Prostate gland (tissue), 2 donors: ENCODE data around the gene ANKMY1. TPM values are rescaled to one million over a fixed set of nuclear protein-coding genes. Genes with fewer than 3 reads are reported as not detected.

ENCODE experiments used
- DNase-seq: peaks from one replicate; pipeline ENCODE4 v3.0.0-alpha.2; 2019; ENCODE audit warnings: low spot score
- H3K27ac ChIP-seq, 2 donors: fragments of 200-600 bp; sonication (generic); 2 replicates each; pipeline ENCODE4 v1.5.1; 2017 to 2019
- H3K27me3 ChIP-seq: fragments of 200-600 bp; sonication (generic); replicated peaks from 2 replicates; pipeline ENCODE4 v1.5.1; 2019; ENCODE audit not compliant: insufficient read depth
- H3K36me3 ChIP-seq, 2 donors: fragments of 200-600 bp; sonication (generic); 1 replicate in 1 of 2; 2 replicates in 1 of 2; pipeline versions ENCODE4 v1.5.1 to v1.8.1; 2017 to 2019
- H3K4me1 ChIP-seq: fragments of 200-600 bp; sonication (generic); replicated peaks from 2 replicates; pipeline ENCODE4 v1.5.1; 2019
- H3K4me3 ChIP-seq, 2 donors: fragments of 200-600 bp; sonication (generic); 2 replicates each; pipeline ENCODE4 v1.5.1; 2017 to 2019
- H3K9me3 ChIP-seq: fragments of 200-600 bp; sonication (generic); 2 replicates; pipeline ENCODE4 v1.5.1; 2017
- POLR2A ChIP-seq: fragments of 450-650 bp; IDR thresholded peaks from one replicate; pipeline ENCODE4 v1.6.1; 2016; ENCODE audit warnings: antibody characterized with exemption, mild to moderate bottlenecking
- POLR2AphosphoS5 ChIP-seq: sonication (generic); formaldehyde crosslinking; IDR thresholded peaks from one replicate; pipeline ENCODE4 v1.6.1; 2017; ENCODE audit warnings: antibody characterized with exemption
- WGBS: methylation state at CpG from one replicate; pipeline ENCODE4 v1.1.5; 2018; 5-methylcytosine and 5-hydroxymethylcytosine counted together
- intact Hi-C: fragments of 100-400 bp; cut with DNase I; formaldehyde crosslinking; loops from one replicate; pipeline ENCODE4 v1.14.2; 2022
- total RNA-seq, 2 donors: library from RNA; depleted of rRNA; stranded (reverse); fragments of >200 nt; gene quantifications; one replicate each; pipeline ENCODE4 v1.1.0, GENCODE V29; 2016
- TF ChIP-seq, protein P1 (sequence below), 4 experiments: fragments of 200-600 bp in 2 of 4; fragments of 450-650 bp in 2 of 4; sonication (generic) in 2 of 4; IDR thresholded peaks; 1 replicate in 3 of 4; 2 replicates in 1 of 4; pipeline ENCODE4 v1.5.1; 2016 to 2019; ENCODE audit warnings: antibody characterized with exemption in 4 of 4, mild to moderate bottlenecking in 2 of 4, moderate library complexity in 2 of 4

The ANKMY1 gene
- total RNA-seq, 2 donors from 2014 or later, result 22.7 to 31.4 TPM

GRCh38 chr2:240507060-240507777, 50.6 kb downstream of the ANKMY1 start:
- Histone ChIP-seq H3K27me3 (no peaks in the 10 kb centered on the region), H3K9me3 (no peaks in the 10 kb centered on the region), H3K27ac (no peak overlapping the region), H3K4me3 (no peak overlapping the region), H3K36me3 (no peaks in the 10 kb centered on the region), H3K4me1 (no peaks in the 10 kb centered on the region)
- peak; percentile 2 for DNase-seq
- intact Hi-C loops, result no loop called here
- TF ChIP-seq POLR2A, result no peak
- TF ChIP-seq, protein P1, sequence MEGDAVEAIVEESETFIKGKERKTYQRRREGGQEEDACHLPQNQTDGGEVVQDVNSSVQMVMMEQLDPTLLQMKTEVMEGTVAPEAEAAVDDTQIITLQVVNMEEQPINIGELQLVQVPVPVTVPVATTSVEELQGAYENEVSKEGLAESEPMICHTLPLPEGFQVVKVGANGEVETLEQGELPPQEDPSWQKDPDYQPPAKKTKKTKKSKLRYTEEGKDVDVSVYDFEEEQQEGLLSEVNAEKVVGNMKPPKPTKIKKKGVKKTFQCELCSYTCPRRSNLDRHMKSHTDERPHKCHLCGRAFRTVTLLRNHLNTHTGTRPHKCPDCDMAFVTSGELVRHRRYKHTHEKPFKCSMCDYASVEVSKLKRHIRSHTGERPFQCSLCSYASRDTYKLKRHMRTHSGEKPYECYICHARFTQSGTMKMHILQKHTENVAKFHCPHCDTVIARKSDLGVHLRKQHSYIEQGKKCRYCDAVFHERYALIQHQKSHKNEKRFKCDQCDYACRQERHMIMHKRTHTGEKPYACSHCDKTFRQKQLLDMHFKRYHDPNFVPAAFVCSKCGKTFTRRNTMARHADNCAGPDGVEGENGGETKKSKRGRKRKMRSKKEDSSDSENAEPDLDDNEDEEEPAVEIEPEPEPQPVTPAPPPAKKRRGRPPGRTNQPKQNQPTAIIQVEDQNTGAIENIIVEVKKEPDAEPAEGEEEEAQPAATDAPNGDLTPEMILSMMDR (IDR thresholded peaks at IDR 0.05), result no peak
- no peak for TF ChIP-seq POLR2AphosphoS5
- WGBS, result 86% methylated on average over 6 of the region's 6 CpGs

DNA sequence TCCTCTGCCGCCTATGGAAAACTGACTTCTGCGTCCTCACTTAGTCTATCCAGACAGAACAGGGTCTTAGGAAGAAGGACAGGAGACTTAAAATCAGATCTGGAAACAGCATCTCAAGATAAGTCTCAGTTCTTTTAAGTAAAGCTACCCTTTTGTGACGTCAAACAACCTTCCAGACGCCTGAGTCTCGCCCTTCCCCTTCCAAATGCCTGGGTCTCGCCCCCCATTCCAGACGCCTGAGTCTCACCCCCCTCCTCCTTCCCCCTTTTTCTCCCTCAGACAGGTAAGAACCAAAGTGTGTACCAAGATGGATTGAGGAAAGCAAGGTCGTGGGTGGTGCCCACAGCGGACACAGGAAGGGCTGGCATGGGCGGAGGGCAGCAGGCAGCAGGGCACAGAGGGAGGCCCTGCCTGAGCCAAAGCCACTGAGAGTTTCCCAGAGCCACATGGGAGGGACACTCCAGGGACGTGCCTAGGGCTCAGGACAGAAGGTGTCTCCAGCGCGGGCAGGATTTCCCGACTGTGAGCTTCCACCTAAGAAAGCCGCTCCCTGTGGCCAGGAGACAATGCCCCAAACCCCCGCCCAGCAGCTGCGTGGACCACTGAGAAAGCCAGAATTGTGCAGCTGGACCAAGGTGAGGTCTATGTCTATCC, 51.3 kb downstream of the ANKMY1 start:
- Histone ChIP-seq H3K27me3 (no peaks in the 10 kb centered on the region), H3K4me1 (no peaks in the 10 kb centered on the region), H3K4me3 (no peak overlapping the region), H3K9me3 (no peaks in the 10 kb centered on the region), H3K27ac (no peak overlapping the region), H3K36me3 (no peaks in the 10 kb centered on the region)
- no peak for TF ChIP-seq POLR2A
- TF ChIP-seq, protein P1 (IDR thresholded peaks at IDR 0.05), result no peak
- no peak for TF ChIP-seq POLR2AphosphoS5
- intact Hi-C loops, result no loop called here
- peak; percentile 1 for DNase-seq
- 78% methylated on average over 17 of the region's 17 CpGs for WGBS

GRCh38 chr2:240505910-240506309, 51.9 kb downstream of the ANKMY1 start:
- Histone ChIP-seq H3K9me3 (no peaks in the 10 kb centered on the region), H3K4me3 (no peak overlapping the region), H3K27ac (no peak overlapping the region), H3K27me3 (no peaks in the 10 kb centered on the region), H3K36me3 (no peaks in the 10 kb centered on the region), H3K4me1 (no peaks in the 10 kb centered on the region)
- TF ChIP-seq POLR2A (no peak), POLR2AphosphoS5 (no peak)
- TF ChIP-seq, protein P1 (IDR thresholded peaks at IDR 0.05), result no peak
- no peak for DNase-seq
- intact Hi-C loops, result no loop called here
- WGBS, result 88% methylated on average over 14 of the region's 14 CpGs

- no peak for DNase-seq
- intact Hi-C loops, result no loop called here
- H3K27ac ChIP-seq, result no peak overlapping the region
Observed at GRCh38 chr2:240503848-240504247, 53.9 kb downstream of the ANKMY1 start.

More at GRCh38 chr2:240503848-240504247, 53.9 kb downstream of the ANKMY1 start:
- H3K27me3 ChIP-seq, result no peaks in the 10 kb centered on the region
- WGBS, result 97% methylated on average over 7 of the region's 7 CpGs
- no peaks in the 10 kb centered on the region for H3K9me3 ChIP-seq
- TF ChIP-seq POLR2AphosphoS5, result no peak
- TF ChIP-seq, protein P1 (IDR thresholded peaks at IDR 0.05), result no peak
- no peak for TF ChIP-seq POLR2A
- H3K36me3 ChIP-seq, result no peaks in the 10 kb centered on the region
- no peak overlapping the region for H3K4me3 ChIP-seq
- no peaks in the 10 kb centered on the region for H3K4me1 ChIP-seq
